GM21619 (cell line): ENCODE data around the gene TBCEL.
"Not testable (repeated sequence)": the region's sequence is repeated elsewhere in the genome, so short reads cannot be mapped to it uniquely, and the experiment has no call there.

ENCODE experiments used
- ATAC-seq: cut with Tn5 transposase; IDR thresholded peaks from one replicate; pipeline ENCODE4 v1.9.1; 2021; ENCODE audit not compliant: unreplicated experiment

TBCEL gene, protein sequence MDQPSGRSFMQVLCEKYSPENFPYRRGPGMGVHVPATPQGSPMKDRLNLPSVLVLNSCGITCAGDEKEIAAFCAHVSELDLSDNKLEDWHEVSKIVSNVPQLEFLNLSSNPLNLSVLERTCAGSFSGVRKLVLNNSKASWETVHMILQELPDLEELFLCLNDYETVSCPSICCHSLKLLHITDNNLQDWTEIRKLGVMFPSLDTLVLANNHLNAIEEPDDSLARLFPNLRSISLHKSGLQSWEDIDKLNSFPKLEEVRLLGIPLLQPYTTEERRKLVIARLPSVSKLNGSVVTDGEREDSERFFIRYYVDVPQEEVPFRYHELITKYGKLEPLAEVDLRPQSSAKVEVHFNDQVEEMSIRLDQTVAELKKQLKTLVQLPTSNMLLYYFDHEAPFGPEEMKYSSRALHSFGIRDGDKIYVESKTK

GRCh38 chr11:121023848-121024751, at the start of gene TBCEL:
TBCEL (plus strand) TSS chr11:121024102; CDS start chr11:121045691, 21,589 bp downstream.
- peak; percentile 93 for ATAC-seq

DNA sequence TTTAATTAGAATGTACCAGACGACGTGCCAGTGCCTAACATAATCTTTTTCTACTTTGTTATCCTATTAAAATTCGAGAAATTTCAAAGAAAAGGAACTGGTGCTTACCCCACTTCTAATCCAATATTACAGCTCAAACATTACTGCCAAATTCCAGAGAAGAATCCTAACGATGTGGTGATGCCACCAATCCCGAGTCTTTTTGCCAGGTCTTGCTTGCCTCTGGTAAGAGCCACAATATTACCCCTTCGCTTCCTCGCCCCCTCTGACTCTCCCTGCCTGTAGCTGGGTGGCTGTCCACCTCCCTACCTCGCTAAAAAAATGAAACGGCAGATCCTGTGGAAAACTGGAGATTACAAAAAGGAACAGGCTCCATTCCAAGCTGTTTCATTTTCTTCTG, 49.4 kb upstream of the TBCEL start:
- ATAC-seq: no peak

DNA sequence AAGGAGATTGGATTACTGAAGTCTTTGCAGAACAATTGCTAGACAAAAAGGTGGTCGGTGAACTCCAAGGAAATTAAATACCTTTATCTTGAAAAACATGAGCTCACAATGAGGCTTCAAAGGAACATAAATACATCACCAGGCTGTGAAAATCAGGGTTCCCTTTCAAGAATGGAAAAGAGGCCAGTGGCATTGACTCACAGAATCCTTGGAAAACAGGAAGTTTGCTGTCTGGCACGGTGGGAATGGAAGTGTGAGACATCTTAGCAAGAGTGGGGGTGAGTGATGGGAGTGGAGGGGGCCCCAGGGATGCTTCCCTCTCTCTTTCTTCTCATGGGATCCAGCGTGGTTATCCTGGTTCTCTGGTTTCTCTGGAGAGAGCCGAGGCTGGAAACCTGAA, 48.9 kb upstream of the TBCEL start:
- ATAC-seq: no peak

DNA sequence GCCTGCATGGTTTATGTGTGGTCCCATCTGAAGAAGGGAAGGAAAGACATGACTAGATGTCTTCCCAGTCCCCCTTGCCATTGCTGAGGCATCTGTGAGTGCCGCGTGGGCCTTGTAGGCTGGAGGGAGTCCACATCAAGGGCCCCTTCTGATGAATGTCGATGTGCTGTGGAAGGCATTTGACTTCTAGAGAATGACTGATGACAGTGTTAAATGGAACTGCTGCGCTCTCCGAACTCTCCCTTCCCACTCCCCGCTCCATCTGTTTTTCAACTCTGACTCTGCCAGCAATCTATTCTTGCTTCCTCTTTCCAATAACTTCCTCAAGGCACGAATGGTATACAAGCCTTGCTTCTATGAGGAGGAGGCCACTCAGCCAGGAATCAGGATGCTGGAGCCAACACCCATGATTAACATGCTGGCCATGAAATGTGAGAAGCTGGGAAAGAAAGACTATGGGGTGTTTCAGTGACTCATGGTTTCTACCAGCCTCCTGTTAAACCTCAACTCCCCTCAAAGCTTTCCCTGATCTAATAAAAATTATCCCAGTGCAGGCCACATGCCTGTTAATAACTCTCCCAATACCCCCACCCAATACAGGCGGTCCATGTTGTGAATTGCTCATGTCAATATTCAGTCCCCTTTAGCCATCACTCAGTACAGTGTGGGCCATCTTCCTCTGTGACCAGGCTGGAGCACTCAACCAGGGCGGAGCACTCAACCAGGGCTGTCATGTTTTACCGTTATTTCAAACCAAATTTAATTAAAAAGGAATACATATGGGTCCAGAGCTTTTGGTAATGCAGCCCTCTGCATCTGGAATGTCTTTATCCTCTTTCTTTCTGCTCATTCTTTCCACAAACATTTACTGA, 46.4 kb upstream of the TBCEL start:
- no peak for ATAC-seq

GRCh38 chr11:120978701-120979100, 45.2 kb upstream of the TBCEL start:
- no peak for ATAC-seq

DNA sequence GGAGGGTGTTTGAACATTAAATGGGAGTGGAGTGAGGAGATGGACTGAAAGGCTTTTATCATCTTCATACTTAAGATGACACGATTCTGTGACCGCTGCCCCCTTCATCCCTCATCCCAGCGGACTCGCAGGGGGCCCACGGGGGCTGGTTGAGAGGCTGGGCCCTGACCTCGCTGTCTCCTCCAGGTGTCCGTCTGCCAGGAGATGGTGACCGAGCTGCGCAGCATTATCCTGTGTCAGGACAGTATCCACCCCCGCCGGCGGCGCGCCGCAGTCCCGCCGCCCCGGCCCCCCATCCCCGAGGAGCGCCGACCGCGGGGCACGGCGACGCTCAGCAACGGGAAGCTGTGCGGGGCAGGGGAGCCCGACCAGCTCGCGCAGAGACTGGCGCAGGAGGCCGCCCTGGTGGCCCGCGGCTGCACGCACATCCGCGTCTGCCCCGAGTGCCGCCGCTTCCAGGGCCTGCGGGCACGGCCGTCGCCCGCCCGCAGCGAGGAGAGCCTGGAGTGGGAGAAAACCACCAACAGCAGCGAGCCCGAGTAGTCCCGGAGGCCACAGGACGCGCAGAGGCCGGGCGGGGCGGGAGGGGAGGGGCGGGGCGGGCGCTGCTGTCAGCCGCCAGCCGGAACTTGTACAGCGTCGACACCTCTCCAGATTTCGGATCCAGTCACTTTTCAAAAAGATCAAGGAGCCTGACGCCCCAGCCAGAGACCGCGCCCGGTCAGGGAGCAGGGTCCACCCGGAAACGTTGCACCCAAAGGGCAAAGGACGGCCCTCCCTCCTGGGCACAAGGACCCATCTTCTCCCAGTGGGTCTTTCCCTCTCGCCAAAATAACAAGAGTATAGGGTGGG, 38.0 kb upstream of the TBCEL start:
- ATAC-seq: peak; percentile 61

DNA sequence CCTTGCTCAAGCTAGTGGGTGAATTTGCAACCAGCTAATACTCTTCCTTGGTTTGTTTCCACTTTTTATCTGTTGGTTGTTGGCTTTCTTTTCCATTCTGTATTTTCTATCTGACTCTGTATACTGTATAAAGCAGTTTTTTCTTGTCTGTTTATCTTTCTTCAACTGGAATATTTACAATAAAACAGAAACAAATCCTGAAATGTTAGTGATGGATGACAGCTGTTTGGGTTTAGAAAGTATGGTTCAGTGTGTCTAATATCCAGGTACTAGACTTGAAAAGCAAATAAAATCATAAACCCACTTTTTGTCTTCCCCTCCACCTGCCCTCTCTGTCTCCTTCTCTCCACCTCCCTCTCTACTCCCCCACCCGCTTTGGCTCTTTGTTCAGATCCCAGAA, 35.3 kb upstream of the TBCEL start:
- ATAC-seq: no peak

- no peak for ATAC-seq
Measured at GRCh38 chr11:120991830-120992686, 31.8 kb upstream of the TBCEL start.

GRCh38 chr11:120994091-120994859, 29.6 kb upstream of the TBCEL start:
- no peak for ATAC-seq

GRCh38 chr11:120995184-120995583, 28.7 kb upstream of the TBCEL start:
- no peak for ATAC-seq

DNA sequence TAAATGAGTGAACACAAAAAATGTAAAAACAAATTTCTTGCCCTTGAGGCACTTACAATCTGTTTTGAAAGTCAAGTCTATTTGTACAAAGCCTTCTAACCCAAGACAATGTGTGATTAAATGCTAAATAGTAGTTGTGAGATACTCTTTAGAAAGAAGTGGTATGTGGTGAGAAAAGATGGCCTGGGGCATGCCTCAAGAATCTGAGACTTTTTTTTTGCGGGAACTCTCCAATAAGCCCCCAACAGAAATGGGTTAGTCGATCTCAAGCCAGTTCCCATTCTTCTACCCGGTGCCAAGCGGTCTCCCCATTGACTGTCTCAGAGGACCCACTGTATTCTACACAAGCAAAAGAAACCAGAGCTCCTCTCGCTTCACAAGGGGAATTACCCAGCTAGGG, 26.9 kb upstream of the TBCEL start:
- ATAC-seq: no peak

GRCh38 chr11:120998581-120998980, 25.3 kb upstream of the TBCEL start:
- ATAC-seq: no peak

DNA sequence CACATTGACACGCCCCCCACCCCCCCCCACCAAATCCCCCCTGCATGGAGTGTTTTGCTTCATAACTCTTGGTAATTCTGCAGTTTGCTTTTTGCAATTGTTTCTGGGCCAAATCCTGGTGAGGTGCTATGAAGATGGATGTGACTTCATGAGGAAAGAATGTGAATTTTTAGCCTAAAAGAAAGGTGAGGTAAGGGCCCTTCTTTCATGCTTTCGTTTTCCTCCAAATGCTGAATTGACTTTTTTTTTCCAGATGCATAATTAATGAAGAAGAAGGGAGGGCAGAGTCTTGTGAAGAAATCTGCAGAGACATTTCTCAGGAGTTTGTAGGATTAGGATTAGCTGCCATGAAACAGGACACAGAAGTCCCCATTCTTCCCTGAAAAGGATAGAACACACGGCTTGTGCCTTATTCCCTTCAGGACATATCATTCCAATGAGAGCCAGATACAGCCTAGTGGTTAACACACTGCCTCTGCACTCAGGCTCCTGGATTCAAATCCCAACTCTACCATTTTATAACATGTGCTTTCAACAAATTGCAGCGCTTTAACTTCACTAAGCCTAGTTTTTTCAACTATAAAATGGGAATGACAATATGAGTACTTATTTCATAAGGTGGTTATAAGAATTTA, 19.6 kb upstream of the TBCEL start:
- no peak for ATAC-seq

GRCh38 chr11:121006922-121007321, 17.0 kb upstream of the TBCEL start:
- no peak for ATAC-seq

DNA sequence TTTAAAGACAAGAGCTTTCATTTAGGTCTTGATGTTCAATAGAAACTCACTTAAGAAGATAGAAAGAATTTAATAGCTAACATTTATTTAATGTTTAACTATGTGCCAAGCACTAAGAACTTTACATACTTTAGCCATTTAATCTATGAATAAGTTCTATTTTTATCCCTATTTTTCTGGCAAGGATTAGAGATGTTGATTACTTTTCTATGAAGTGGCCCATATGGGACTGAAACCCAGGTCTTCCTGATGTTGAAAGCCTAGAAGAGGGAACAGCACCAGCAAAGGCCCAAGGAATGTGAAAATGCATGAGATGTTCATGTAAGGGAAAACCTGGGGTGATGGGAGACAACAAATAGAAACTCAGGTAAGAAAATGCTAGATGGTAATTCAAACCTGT, 15.4 kb upstream of the TBCEL start:
- no peak for ATAC-seq

- ATAC-seq: no peak
Measured at GRCh38 chr11:121012091-121012490, 11.8 kb upstream of the TBCEL start.

DNA sequence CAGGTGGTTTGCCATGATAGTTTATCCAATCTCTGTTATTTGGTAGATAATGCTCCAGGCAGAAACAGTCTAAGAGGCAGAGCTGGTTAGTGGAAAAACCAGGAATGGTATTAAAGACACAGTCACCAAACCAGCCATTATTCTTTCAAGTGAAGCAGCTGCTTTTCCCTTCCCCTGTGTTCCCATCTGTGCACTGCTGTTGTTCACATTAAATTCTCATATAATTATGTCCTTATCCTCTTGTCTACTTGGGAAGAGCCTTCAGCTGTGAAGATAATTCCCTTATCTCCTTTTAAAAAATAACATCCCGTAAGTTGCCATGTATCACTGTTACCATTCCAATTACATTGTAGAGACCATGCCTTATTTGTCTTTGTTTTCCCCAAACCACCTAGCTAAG, 5.2 kb upstream of the TBCEL start:
- ATAC-seq: no peak

DNA sequence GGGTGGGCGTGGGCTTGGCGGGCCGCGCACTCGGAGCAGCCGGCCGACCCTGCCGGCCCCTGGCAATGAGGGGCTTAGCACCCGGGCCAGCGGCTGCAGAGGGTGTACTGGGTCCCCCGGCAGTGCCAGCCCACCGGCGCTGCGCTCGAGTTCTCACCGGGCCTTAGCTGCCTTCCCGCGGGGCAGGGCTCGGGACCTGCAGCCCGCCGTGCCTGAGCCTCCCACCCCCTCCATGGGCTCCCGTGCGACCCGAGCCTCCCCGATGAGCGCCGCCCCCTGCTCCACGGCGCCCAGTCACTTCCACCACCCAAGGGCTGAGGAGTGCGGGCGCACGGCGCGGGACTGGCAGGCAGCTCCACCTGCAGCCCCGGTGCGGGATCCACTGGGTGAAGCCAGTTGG, 2.2 kb upstream of the TBCEL start:
- ATAC-seq: not testable (repeated sequence)
